Activated CD4-positive, alpha-beta T cell treated with anti-CD3 and anti-CD28 coated beads, Interleukin-10, Interleukin-2, amounts not matched to agents 100 ng/mL and 50 ng/mL, durations not matched to agents 16 hours and 8 hours (primary cell): ENCODE results near the gene RABL2A.
"Not testable (repeated sequence)": the region's sequence is repeated elsewhere in the genome, so short reads cannot be mapped to it uniquely, and the experiment has no call there.

Experiments used
- DNase-seq: peaks from one replicate; pipeline ENCODE4 v3.0.0-alpha.2; 2020

RABL2A gene

GRCh38 chr2:113626616-113627330 is at the start of gene RABL2A:
RABL2A (plus strand) TSS chr2:113627266; CDS start chr2:113628607, 1,341 bp downstream.
- DNase-seq, result peak; percentile 87

GRCh38 chr2:113578508-113578907 is 48.6 kb upstream of the RABL2A start:
- DNase-seq, result not testable (repeated sequence)

GRCh38 chr2:113582473-113582872 is 44.6 kb upstream of the RABL2A start:
- DNase-seq, result not testable (repeated sequence)

- DNase-seq, result peak; percentile 87
Observed at GRCh38 chr2:113583521-113584225, 43.4 kb upstream of the RABL2A start.

- DNase-seq, result peak; percentile 36
Observed at GRCh38 chr2:113584311-113585092, 42.6 kb upstream of the RABL2A start.

- DNase-seq, result peak; percentile 64
Observed at GRCh38 chr2:113587201-113587600, 39.9 kb upstream of the RABL2A start.

GRCh38 chr2:113589591-113589990 is 37.5 kb upstream of the RABL2A start:
- DNase-seq, result not testable (repeated sequence)

GRCh38 chr2:113591926-113592325 is 35.1 kb upstream of the RABL2A start:
- peak; percentile 19 for DNase-seq

- DNase-seq, result not testable (repeated sequence)
Observed at GRCh38 chr2:113593280-113593679, 33.8 kb upstream of the RABL2A start.

DNA sequence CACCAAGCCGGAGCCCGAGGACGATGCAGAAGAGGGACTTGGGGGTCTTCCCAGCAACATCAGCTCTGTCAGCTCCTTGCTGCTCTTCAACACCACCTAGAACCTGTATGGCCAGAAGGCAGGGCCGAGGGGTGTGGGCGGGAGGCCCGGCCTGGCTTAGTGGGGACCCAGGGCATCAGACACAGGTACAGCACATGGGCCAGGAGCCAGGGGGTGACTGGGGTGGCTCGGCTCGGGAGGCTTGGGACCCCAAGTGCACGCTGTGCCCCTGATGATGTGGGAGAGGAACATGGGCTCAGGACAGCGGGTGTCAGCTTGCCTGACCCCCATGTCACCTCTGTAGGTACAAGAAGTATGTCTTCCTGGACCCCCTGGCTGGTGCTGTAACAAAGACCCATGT is 31.3 kb upstream of the RABL2A start:
- not testable (repeated sequence) for DNase-seq

DNA sequence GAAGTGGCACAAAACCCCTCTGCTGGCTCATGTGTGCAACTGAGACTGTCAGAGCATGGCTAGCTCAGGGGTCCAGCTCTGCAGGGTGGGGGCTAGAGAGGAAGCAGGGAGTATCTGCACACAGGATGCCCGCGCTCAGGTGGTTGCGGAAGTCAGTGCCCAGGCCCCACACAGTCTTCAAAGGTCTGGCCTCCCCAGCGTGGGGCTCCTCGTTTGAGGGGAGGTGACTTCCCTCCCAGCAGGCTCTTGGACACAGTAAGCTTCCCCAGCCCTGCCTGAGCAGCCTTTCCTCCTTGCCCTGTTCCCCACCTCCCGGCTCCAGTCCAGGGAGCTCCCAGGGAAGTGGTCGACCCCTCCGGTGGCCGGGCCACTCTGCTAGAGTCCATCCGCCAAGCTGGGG is 29.9 kb upstream of the RABL2A start:
- not testable (repeated sequence) for DNase-seq

DNA sequence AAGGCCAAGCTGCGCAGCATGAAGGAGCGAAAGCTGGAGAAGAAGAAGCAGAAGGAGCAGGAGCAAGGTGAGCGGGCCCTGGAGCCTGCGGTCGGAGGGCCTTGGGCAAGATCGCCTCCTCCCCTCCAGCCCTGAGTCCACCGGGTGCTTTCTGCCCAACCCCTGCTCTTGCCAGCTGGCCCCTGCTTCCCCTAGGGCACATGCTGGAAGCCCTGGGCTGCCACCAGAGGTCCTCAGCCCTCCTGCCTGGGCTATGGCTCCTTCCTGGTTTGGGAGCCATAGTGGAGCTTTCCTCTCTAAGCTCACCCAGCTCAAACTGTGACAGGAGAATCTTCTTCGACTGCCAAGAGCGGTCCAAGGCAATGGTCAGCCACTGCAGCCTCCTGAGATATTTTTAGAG is 29.5 kb upstream of the RABL2A start:
- DNase-seq, result peak; percentile 21

GRCh38 chr2:113598180-113598579 is 28.9 kb upstream of the RABL2A start:
- DNase-seq, result not testable (repeated sequence)

- not testable (repeated sequence) for DNase-seq
Observed at GRCh38 chr2:113598738-113599137, 28.3 kb upstream of the RABL2A start.

GRCh38 chr2:113599208-113599607 is 27.9 kb upstream of the RABL2A start:
- not testable (repeated sequence) for DNase-seq

GRCh38 chr2:113602040-113602769 is 24.9 kb upstream of the RABL2A start:
- DNase-seq, result peak; percentile 82

- no peak for DNase-seq
Observed at GRCh38 chr2:113602869-113603466, 24.1 kb upstream of the RABL2A start.

GRCh38 chr2:113603467-113604084 is 23.5 kb upstream of the RABL2A start:
- peak; percentile 91 for DNase-seq

GRCh38 chr2:113604085-113604477 is 23.0 kb upstream of the RABL2A start:
- DNase-seq, result peak; percentile 96

GRCh38 chr2:113604661-113605060 is 22.4 kb upstream of the RABL2A start:
- DNase-seq, result not testable (repeated sequence)

DNA sequence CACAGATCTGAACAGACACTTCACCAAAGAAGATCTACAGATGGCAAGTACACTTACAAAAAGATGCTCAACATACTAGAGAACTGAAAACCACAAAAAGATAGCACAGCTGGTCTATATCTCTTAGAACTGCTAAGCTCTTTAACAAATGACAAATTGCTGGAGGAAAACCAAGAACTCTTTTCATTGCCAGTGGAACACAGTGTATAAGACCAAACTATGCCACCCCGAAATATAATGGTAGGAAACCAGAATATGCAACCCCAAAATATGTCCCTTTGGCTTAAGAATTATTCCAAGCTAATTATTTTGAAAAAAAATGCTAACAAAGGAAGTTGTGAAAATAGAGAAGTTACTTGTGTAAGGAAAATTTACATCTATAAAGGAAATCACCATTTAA is 21.0 kb upstream of the RABL2A start:
- DNase-seq, result not testable (repeated sequence)

GRCh38 chr2:113609822-113610221 is 17.2 kb upstream of the RABL2A start:
- DNase-seq, result not testable (repeated sequence)
